Measurements from ENCODE around the gene ANKRD11. TPM values are rescaled to one million over a fixed set of nuclear protein-coding genes. Genes with fewer than 3 reads are reported as not detected.

ANKRD11 gene
- total and polyA plus RNA-seq, 12 donors: 47.7 to 93.6 (median 66.2) TPM

DNA sequence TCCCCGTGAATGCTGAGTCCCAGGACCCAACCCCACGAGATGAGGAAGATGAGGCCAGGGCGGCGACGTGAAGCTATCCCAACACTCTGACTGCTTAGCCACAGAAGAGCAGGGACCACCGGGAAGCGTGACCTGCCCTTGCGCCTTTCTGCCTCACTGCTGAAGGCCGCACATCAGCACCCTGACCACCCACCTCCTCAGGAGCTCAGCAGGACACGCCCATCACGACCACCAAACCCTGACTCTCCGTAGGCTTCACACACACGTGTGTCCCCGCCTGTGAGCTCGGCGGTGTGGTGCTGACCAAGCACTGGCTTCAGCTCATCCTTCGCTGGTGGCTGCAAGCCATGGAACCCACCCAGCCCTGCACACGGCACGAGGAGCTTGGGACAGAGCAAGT, 175.1 kb downstream of the ANKRD11 start:
- H3K27me3 ChIP-seq: no peaks in the 10 kb centered on the region
- H3K9me3 ChIP-seq: no peaks in the 10 kb centered on the region
- peak overlapping the region in 9 of 10 donors; percentile 34 to 79 (median 67) for H3K27ac ChIP-seq
- peaks cover 0 to 40% (median 12%) of the 10 kb centered on the region in 9 donors for H3K36me3 ChIP-seq
- TF ChIP-seq, protein P1, sequence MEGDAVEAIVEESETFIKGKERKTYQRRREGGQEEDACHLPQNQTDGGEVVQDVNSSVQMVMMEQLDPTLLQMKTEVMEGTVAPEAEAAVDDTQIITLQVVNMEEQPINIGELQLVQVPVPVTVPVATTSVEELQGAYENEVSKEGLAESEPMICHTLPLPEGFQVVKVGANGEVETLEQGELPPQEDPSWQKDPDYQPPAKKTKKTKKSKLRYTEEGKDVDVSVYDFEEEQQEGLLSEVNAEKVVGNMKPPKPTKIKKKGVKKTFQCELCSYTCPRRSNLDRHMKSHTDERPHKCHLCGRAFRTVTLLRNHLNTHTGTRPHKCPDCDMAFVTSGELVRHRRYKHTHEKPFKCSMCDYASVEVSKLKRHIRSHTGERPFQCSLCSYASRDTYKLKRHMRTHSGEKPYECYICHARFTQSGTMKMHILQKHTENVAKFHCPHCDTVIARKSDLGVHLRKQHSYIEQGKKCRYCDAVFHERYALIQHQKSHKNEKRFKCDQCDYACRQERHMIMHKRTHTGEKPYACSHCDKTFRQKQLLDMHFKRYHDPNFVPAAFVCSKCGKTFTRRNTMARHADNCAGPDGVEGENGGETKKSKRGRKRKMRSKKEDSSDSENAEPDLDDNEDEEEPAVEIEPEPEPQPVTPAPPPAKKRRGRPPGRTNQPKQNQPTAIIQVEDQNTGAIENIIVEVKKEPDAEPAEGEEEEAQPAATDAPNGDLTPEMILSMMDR (IDR thresholded peaks at IDR 0.05): no peak
- peaks cover 28 to 84% (median 68%) of the 10 kb centered on the region in 9 donors for H3K4me1 ChIP-seq
- intact Hi-C loops (cut with DNase I): no loop called here
- DNase-seq (no peak), ATAC-seq (no peak)
- no peak overlapping the region for H3K4me3 ChIP-seq
- WGBS, 2 donors: 80 to 82% methylated on average over 19 of the region's 19 CpGs

- no peaks in the 10 kb centered on the region for H3K9me3 ChIP-seq
- TF ChIP-seq, protein P1 (IDR thresholded peaks at IDR 0.05): no peak
- intact Hi-C loops (cut with DNase I): no loop called here
- peaks cover 0 to 44% (median 12%) of the 10 kb centered on the region in 9 donors for H3K36me3 ChIP-seq
- no peaks in the 10 kb centered on the region for H3K27me3 ChIP-seq
- peak overlapping the region in 5 of 10 donors; percentile 7 to 79 (median 67) for H3K27ac ChIP-seq
- peaks cover 23 to 80% (median 64%) of the 10 kb centered on the region in 9 donors for H3K4me1 ChIP-seq
- WGBS, 2 donors: 85 to 86% methylated on average over 8 of the region's 8 CpGs
- DNase-seq: no peak
- no peak overlapping the region for H3K4me3 ChIP-seq
- ATAC-seq: no peak
Measured at GRCh38 chr16:89314854-89315253, 175.5 kb downstream of the ANKRD11 start.

GRCh38 chr16:89314357-89314756, 176.0 kb downstream of the ANKRD11 start:
- H3K27ac ChIP-seq: peak overlapping the region in 2 of 10 donors; percentile 7 to 76
- H3K9me3 ChIP-seq: no peaks in the 10 kb centered on the region
- no peak overlapping the region for H3K4me3 ChIP-seq
- TF ChIP-seq, protein P1 (IDR thresholded peaks at IDR 0.05): no peak
- H3K36me3 ChIP-seq: peaks cover 0 to 49% (median 12%) of the 10 kb centered on the region in 9 donors
- no peak for DNase-seq
- H3K4me1 ChIP-seq: peaks cover 19 to 75% (median 59%) of the 10 kb centered on the region in 9 donors
- intact Hi-C loops (cut with DNase I): no loop called here
- no peaks in the 10 kb centered on the region for H3K27me3 ChIP-seq
- ATAC-seq: no peak
- 70 to 71% methylated on average over 14 of the region's 14 CpGs for WGBS, 2 donors

- peak overlapping the region in 1 of 10 donors; percentile 76 for H3K27ac ChIP-seq
- no peaks in the 10 kb centered on the region for H3K9me3 ChIP-seq
- peaks cover 0 to 51% (median 12%) of the 10 kb centered on the region in 9 donors for H3K36me3 ChIP-seq
- H3K4me3 ChIP-seq: no peak overlapping the region
- DNase-seq (no peak), ATAC-seq (no peak)
- intact Hi-C loops (cut with DNase I): no loop called here
- WGBS, 2 donors: 70 to 78% methylated on average over 3 of the region's 3 CpGs
- TF ChIP-seq, protein P1 (IDR thresholded peaks at IDR 0.05): no peak
- H3K4me1 ChIP-seq: peaks cover 15 to 74% (median 53%) of the 10 kb centered on the region in 9 donors
- H3K27me3 ChIP-seq: no peaks in the 10 kb centered on the region
Measured at GRCh38 chr16:89313583-89313982, 176.8 kb downstream of the ANKRD11 start.

Data from heart right ventricle (tissue), 16 donors.